ENCODE data around the gene VAPB.
A peak's percentile ranks its signal among the peaks of the same experiment; 100 is the strongest.

VAPB gene

GRCh38 chr20:58393299-58393698, 4.3 kb downstream of the VAPB start:
- Mint-ChIP-seq H3K27ac (peak overlapping the region in 1 of 2 donors; percentile 8), H3K4me1 (peaks cover 74% of the 10 kb centered on the region), H3K27me3 (no peaks in the 10 kb centered on the region), H3K4me3 (no peak overlapping the region), H3K9me3 (peaks cover 0 to 8% of the 10 kb centered on the region in 2 donors)
- ATAC-seq (no peak), DNase-seq (no peak)

- ATAC-seq (no peak), DNase-seq (no peak)
- Mint-ChIP-seq H3K27me3 (no peaks in the 10 kb centered on the region), H3K4me1 (peaks cover 81% of the 10 kb centered on the region), H3K4me3 (no peak overlapping the region), H3K27ac (no peak overlapping the region), H3K9me3 (peaks cover 0 to 8% of the 10 kb centered on the region in 2 donors)
These were observed 5.8 kb downstream of the VAPB start for GRCh38 chr20:58394801-58395200.

- no peak for ATAC-seq
- H3K4me1 Mint-ChIP-seq: peaks cover 72% of the 10 kb centered on the region
- H3K4me3 Mint-ChIP-seq: no peak overlapping the region
- no peak overlapping the region for H3K27ac Mint-ChIP-seq
- no peaks in the 10 kb centered on the region for H3K27me3 Mint-ChIP-seq
- DNase-seq: no peak
- H3K9me3 Mint-ChIP-seq: no peaks in the 10 kb centered on the region
These were observed 6.6 kb downstream of the VAPB start for GRCh38 chr20:58395604-58396003.

- Mint-ChIP-seq H3K27me3 (no peaks in the 10 kb centered on the region), H3K4me3 (no peak overlapping the region), H3K9me3 (no peaks in the 10 kb centered on the region), H3K4me1 (peaks cover 54% of the 10 kb centered on the region), H3K27ac (no peak overlapping the region)
- ATAC-seq: no peak
- DNase-seq: no peak
These were observed 8.4 kb downstream of the VAPB start for GRCh38 chr20:58397429-58397828.

GRCh38 chr20:58398254-58398653, 9.2 kb downstream of the VAPB start:
- Mint-ChIP-seq H3K4me3 (no peak overlapping the region), H3K4me1 (peaks cover 46% of the 10 kb centered on the region), H3K27ac (no peak overlapping the region), H3K9me3 (no peaks in the 10 kb centered on the region), H3K27me3 (no peaks in the 10 kb centered on the region)
- ATAC-seq: peak; percentile 59
- no peak for DNase-seq

- H3K4me3 Mint-ChIP-seq: no peak overlapping the region
- no peak for DNase-seq
- ATAC-seq: no peak
- H3K27ac Mint-ChIP-seq: no peak overlapping the region
- no peaks in the 10 kb centered on the region for H3K27me3 Mint-ChIP-seq
- H3K9me3 Mint-ChIP-seq: no peaks in the 10 kb centered on the region
- peaks cover 30% of the 10 kb centered on the region for H3K4me1 Mint-ChIP-seq
These were observed 10.9 kb downstream of the VAPB start for GRCh38 chr20:58399926-58400325.

GRCh38 chr20:58401162-58401561, 12.1 kb downstream of the VAPB start:
- Mint-ChIP-seq H3K4me3 (no peak overlapping the region), H3K27ac (no peak overlapping the region), H3K27me3 (no peaks in the 10 kb centered on the region), H3K9me3 (no peaks in the 10 kb centered on the region), H3K4me1 (peaks cover 18% of the 10 kb centered on the region)
- ATAC-seq (no peak), DNase-seq (no peak)

GRCh38 chr20:58402305-58402704, 13.3 kb downstream of the VAPB start:
- H3K4me1 Mint-ChIP-seq: peaks cover 12% of the 10 kb centered on the region
- DNase-seq (no peak), ATAC-seq (peak; percentile 42)
- no peak overlapping the region for H3K27ac Mint-ChIP-seq
- no peaks in the 10 kb centered on the region for H3K9me3 Mint-ChIP-seq
- H3K4me3 Mint-ChIP-seq: no peak overlapping the region
- H3K27me3 Mint-ChIP-seq: no peaks in the 10 kb centered on the region

- no peak overlapping the region for H3K4me3 Mint-ChIP-seq
- ATAC-seq: no peak
- no peaks in the 10 kb centered on the region for H3K27me3 Mint-ChIP-seq
- H3K27ac Mint-ChIP-seq: no peak overlapping the region
- DNase-seq: no peak
- peaks cover 17% of the 10 kb centered on the region for H3K4me1 Mint-ChIP-seq
- no peaks in the 10 kb centered on the region for H3K9me3 Mint-ChIP-seq
These were observed 13.8 kb downstream of the VAPB start for GRCh38 chr20:58402827-58403226.

GRCh38 chr20:58403272-58403671, 14.2 kb downstream of the VAPB start:
- no peak for DNase-seq
- ATAC-seq: no peak

GRCh38 chr20:58405504-58406291, 16.7 kb downstream of the VAPB start:
- Mint-ChIP-seq H3K9me3 (no peaks in the 10 kb centered on the region), H3K4me1 (peaks cover 34% of the 10 kb centered on the region), H3K27me3 (no peaks in the 10 kb centered on the region), H3K27ac (no peak overlapping the region), H3K4me3 (no peak overlapping the region)
- DNase-seq (no peak), ATAC-seq (no peak)

More at GRCh38 chr20:58403272-58403671, 14.2 kb downstream of the VAPB start:
- H3K4me1 Mint-ChIP-seq: peaks cover 18% of the 10 kb centered on the region
- no peaks in the 10 kb centered on the region for H3K9me3 Mint-ChIP-seq
- no peak overlapping the region for H3K27ac Mint-ChIP-seq
- no peak overlapping the region for H3K4me3 Mint-ChIP-seq
- no peaks in the 10 kb centered on the region for H3K27me3 Mint-ChIP-seq

- Mint-ChIP-seq H3K27ac (no peak overlapping the region), H3K9me3 (no peaks in the 10 kb centered on the region), H3K4me1 (peaks cover 35% of the 10 kb centered on the region), H3K4me3 (no peak overlapping the region), H3K27me3 (no peaks in the 10 kb centered on the region)
- DNase-seq (no peak), ATAC-seq (no peak)
These were observed 17.5 kb downstream of the VAPB start for GRCh38 chr20:58406422-58407001.

- DNase-seq (no peak), ATAC-seq (no peak)
- peaks cover 35% of the 10 kb centered on the region for H3K4me1 Mint-ChIP-seq
- no peaks in the 10 kb centered on the region for H3K9me3 Mint-ChIP-seq
- no peaks in the 10 kb centered on the region for H3K27me3 Mint-ChIP-seq
- H3K27ac Mint-ChIP-seq: peak overlapping the region in 1 of 2 donors; percentile 86
- no peak overlapping the region for H3K4me3 Mint-ChIP-seq
These were observed 18.3 kb downstream of the VAPB start for GRCh38 chr20:58407201-58407873.

GRCh38 chr20:58407966-58408557, 19.0 kb downstream of the VAPB start:
- peak; percentile 19 to 28 for DNase-seq
- Mint-ChIP-seq H3K4me3 (peak overlapping the region; percentile 54 to 70), H3K27ac (peak overlapping the region; percentile 61 to 86), H3K4me1 (peaks cover 35% of the 10 kb centered on the region), H3K27me3 (no peaks in the 10 kb centered on the region), H3K9me3 (no peaks in the 10 kb centered on the region)
- ATAC-seq: peak; percentile 98

GRCh38 chr20:58408603-58409246, 19.7 kb downstream of the VAPB start:
- Mint-ChIP-seq H3K4me1 (peaks cover 35% of the 10 kb centered on the region), H3K27ac (peak overlapping the region; percentile 38 to 61), H3K4me3 (peak overlapping the region; percentile 54 to 70), H3K9me3 (no peaks in the 10 kb centered on the region), H3K27me3 (no peaks in the 10 kb centered on the region)
- ATAC-seq (peak; percentile 58), DNase-seq (no peak)
